Measurements from ENCODE around the gene SLC35B1.

GRCh38 chr17:49742166-49742638 is 34.4 kb upstream of the SLC35B1 start:
- TF ChIP-seq POLR2AphosphoS5 (IDR thresholded peaks at IDR 0.05) (no peak), POLR2A (IDR thresholded peaks at IDR 0.05) (no peak)

Measured in stomach (tissue), 4 donors.